Activated CD4-positive, alpha-beta T cell treated with anti-CD3 and anti-CD28 coated beads, Interleukin-2, amount 10 ng/mL, durations not matched to agents 24 days and 14 days (primary cell): Measurements from ENCODE around the gene PLXNA3. TPM values are rescaled to one million over a fixed set of nuclear protein-coding genes. Genes with fewer than 3 reads are reported as not detected.
A peak's percentile ranks its signal among the peaks of the same experiment; 100 is the strongest.

Source experiments
- DNase-seq: peaks from one replicate; pipeline ENCODE4 v3.0.0; 2022
- H3K27ac Mint-ChIP-seq: one replicate; pipeline ENCODE4 v1.8.0; 2022; ENCODE audit warnings: mild to moderate bottlenecking, mixed read lengths
- H3K27me3 Mint-ChIP-seq: one replicate; pipeline ENCODE4 v1.8.0; 2022; ENCODE audit warnings: mixed read lengths
- H3K36me3 Mint-ChIP-seq: one replicate; pipeline ENCODE4 v1.8.0; 2022; ENCODE audit warnings: low read depth, mild to moderate bottlenecking, mixed read lengths
- H3K4me1 Mint-ChIP-seq: one replicate; pipeline ENCODE4 v1.8.0; 2021; ENCODE audit warnings: mixed read lengths
- H3K4me3 Mint-ChIP-seq: one replicate; pipeline ENCODE4 v1.8.0; 2022; ENCODE audit warnings: mild to moderate bottlenecking, moderate library complexity, mixed read lengths
- H3K9me3 Mint-ChIP-seq: one replicate; pipeline ENCODE4 v1.8.0; 2021; ENCODE audit warnings: mixed read lengths
- intact Hi-C: fragments of 100-400 bp; cut with micrococcal nuclease; formaldehyde crosslinking; loops from one replicate; pipeline ENCODE4 v1.15.1; 2023
- total RNA-seq: library from RNA; stranded (reverse); gene quantifications from 2 replicates; pipeline ENCODE4 v1.2.3, GENCODE V29; 2022

Gene PLXNA3
- total RNA-seq, 1 donor from 2014 or later, result 55.9 TPM

DNA sequence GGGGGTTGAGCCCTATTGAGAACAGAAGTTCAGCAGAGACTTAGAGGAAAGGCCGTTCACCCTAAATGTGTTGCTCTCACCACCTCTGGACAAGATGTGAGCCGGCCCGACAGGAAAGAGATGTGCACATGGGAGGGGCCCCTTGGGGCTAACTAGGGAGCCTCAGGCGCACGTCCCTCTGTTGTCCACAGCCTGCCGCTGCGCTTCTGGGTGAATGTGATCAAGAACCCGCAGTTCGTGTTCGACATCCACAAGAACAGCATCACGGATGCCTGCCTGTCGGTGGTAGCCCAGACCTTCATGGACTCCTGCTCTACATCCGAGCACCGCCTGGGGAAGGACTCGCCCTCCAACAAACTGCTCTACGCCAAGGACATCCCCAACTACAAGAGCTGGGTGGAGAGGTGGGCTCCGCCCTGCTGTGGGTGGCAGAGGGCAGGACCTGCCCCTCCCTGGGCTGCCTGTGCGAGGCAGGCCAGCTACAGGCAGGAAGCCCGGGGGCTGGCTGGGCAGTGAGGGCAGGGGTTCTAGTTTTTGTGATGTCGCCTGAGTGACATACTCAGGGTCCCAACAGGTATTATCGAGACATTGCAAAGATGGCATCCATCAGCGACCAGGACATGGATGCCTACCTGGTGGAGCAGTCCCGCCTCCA, 13.0 kb downstream of the PLXNA3 start:
- intact Hi-C loops, result no loop called here
- Mint-ChIP-seq H3K27me3 (no peaks in the 10 kb centered on the region), H3K4me1 (peaks cover 5% of the 10 kb centered on the region), H3K36me3 (peaks cover 11% of the 10 kb centered on the region), H3K27ac (no peak overlapping the region), H3K9me3 (no peaks in the 10 kb centered on the region), H3K4me3 (no peak overlapping the region)
- DNase-seq, result no peak

- Mint-ChIP-seq H3K36me3 (peaks cover 11% of the 10 kb centered on the region), H3K27me3 (no peaks in the 10 kb centered on the region), H3K4me3 (no peak overlapping the region), H3K4me1 (peaks cover 5% of the 10 kb centered on the region), H3K9me3 (no peaks in the 10 kb centered on the region), H3K27ac (no peak overlapping the region)
- intact Hi-C loops, result no loop called here
- DNase-seq, result no peak
Observed at GRCh38 chrX:154471839-154472684, 14.0 kb downstream of the PLXNA3 start.

DNA sequence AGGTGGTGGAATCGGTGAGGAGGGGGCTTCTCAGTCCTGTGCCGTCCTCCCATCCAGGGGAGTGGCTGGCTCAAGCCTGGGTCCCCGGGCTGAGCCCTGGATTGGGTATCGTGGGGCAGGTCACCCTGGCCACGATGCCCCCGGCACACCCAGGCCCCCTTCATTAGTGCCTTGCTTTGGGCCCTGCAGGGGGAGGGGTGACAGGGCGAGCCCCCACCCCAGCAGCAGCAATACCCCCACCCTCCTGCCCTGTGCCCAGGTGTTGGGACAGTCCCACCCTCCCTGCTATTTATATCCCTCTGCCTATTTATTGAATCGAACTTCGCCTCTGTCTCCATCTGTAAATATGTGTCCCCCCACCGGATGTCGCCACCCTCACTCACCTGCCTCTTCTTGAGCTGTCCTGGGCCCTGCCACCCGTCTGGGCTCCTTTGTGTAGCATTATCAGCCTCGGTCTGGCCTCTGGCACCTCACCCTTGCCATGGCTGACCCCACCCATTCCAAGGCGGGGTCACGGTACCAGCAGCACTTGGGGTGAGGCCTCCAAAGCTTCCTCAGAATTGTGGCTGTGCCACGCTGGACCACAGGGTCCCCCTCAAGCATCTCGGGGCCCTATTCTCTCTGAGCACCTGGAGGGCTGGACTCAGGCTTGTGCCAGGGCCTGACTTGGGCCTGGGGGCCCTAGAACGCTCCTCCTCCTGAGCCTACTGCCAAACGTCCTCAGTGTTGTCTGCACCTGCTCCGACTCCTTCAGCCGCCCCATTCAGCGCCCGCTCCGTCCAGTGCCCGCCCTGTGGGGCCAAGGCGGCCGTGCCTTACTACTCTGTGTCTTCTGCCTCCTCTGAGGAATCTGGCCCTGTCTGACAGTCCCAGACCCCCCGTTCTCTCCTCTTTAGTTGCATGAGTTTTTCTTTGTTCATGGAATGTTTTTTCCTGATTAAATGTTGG, 14.9 kb downstream of the PLXNA3 start:
- Mint-ChIP-seq H3K27ac (no peak overlapping the region), H3K9me3 (no peaks in the 10 kb centered on the region), H3K4me1 (peaks cover 12% of the 10 kb centered on the region), H3K36me3 (peaks cover 11% of the 10 kb centered on the region), H3K4me3 (no peak overlapping the region), H3K27me3 (no peaks in the 10 kb centered on the region)
- intact Hi-C loops, result no loop called here
- no peak for DNase-seq

DNA sequence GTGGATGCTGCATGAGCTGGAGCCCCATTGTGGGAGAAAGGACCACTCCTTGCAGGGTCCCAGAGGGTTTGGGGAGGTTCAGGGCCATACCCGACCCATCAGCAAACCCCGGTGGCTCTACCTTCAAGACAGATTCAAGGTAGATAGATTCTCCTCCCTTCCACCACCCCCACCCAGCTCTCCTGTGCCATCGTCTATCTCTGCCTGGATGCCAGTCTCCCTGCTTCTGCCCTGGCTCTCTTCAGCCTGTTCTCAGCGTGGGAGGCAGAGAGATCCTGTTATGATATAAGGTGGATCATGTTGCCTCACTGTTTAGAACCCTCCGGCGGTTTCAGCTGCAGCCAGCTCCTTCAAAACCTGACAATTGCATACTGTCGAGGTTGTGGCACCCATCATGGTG, 15.6 kb downstream of the PLXNA3 start:
- Mint-ChIP-seq H3K9me3 (no peaks in the 10 kb centered on the region), H3K36me3 (peaks cover 11% of the 10 kb centered on the region), H3K27me3 (no peaks in the 10 kb centered on the region), H3K4me1 (peaks cover 12% of the 10 kb centered on the region), H3K4me3 (no peak overlapping the region), H3K27ac (no peak overlapping the region)
- intact Hi-C loops, result no loop called here
- no peak for DNase-seq

DNA sequence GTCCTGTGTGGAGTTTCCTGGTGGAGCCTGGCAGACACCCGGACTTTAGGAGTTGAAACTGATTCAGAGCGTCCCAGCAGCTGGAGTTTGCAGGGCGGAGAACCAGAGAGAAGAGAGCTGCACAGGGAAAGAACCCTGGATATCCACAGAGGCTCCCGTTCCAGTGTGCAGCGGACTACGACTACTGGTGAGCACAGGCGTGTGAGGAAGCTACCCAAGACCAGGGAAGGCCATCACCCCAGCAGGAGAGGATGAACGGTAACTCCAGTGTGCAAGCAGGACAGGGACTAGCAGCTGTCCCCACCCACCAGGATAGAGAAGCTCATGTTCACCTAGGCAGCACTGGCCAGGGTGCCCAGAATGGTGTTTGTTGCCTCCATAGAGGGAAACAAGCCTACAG, 18.7 kb downstream of the PLXNA3 start:
- peak overlapping the region; percentile 21 for H3K4me3 Mint-ChIP-seq
- H3K27me3 Mint-ChIP-seq, result no peaks in the 10 kb centered on the region
- H3K27ac Mint-ChIP-seq, result peak overlapping the region; percentile 60
- no peaks in the 10 kb centered on the region for H3K9me3 Mint-ChIP-seq
- peaks cover 16% of the 10 kb centered on the region for H3K4me1 Mint-ChIP-seq
- DNase-seq, result no peak
- H3K36me3 Mint-ChIP-seq, result peaks cover 9% of the 10 kb centered on the region
- intact Hi-C loops, result loop anchor here (5.0 kb wide), 3 partner anchors 35 to 100 kb away; partner anchors contain the start of genes EMD, FAM50A and RPL10

GRCh38 chrX:154477891-154478477, 19.9 kb downstream of the PLXNA3 start:
- no peaks in the 10 kb centered on the region for H3K9me3 Mint-ChIP-seq
- no peaks in the 10 kb centered on the region for H3K27me3 Mint-ChIP-seq
- intact Hi-C loops, result loop anchor here (1.0 to 5.0 kb wide), 5 partner anchors 36 to 101 kb away; partner anchors contain the start of genes EMD, FAM3A, FAM50A and IKBKG
- no peak for DNase-seq
- peaks cover 7% of the 10 kb centered on the region for H3K36me3 Mint-ChIP-seq
- H3K4me3 Mint-ChIP-seq, result peak overlapping the region; percentile 96
- peak overlapping the region; percentile 93 for H3K27ac Mint-ChIP-seq
- peaks cover 16% of the 10 kb centered on the region for H3K4me1 Mint-ChIP-seq

DNA sequence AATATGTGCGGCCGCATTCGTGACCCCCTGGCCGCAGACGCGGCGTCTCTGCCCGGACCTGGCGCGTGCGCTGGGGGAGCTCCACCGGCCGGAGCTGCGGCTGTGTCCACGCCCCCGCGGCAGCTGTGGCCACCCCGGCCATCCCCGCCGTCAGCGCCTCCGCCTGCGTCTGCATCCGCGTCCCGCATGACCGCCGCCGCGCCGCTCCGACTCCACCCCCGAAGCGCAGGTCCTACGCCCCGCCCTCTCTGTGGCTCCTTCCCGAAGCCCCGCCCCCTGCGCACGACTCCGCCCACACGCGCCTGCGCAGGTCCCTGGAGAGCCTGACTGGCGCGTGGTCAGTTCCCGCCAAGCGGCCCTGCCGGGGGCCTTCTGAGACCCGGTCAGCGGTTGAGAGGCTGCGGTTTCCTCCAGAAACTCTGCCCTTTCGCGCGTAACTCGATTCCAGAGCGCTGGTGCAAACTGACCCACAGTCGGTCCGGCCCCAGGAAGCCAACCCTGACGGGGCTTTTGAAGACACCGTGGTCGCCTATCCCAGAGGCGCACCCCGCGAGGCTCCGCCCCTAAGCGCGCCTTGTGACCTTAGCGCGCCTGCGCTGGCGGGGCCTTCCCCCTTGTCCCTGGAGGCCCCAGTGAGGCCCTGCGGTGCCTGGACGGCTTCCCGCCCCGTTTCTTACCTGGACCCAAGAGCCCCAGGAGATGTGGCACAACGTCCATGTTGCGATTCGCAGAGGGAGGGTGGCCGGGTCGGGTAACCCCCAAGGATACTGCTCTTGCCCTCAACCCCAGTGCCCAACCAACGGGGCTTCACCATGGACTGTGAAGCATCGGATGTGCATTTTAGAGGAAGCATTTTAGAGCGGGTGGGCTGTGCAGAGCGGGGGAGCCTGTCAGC, 20.9 kb downstream of the PLXNA3 start, which contains the start of gene LAGE3:
Gene LAGE3 (minus strand): TSS at position 554 of the 895 bp plus-strand sequence. CDS start 366 bp downstream, at position 188.
- no peaks in the 10 kb centered on the region for H3K27me3 Mint-ChIP-seq
- H3K9me3 Mint-ChIP-seq, result no peaks in the 10 kb centered on the region
- H3K4me3 Mint-ChIP-seq, result peak within 1 kb of the TSS; percentile 96
- peaks cover 20% of the 10 kb centered on the region for H3K4me1 Mint-ChIP-seq
- peak within 1 kb of the TSS; percentile 93 for H3K27ac Mint-ChIP-seq
- H3K36me3 Mint-ChIP-seq, result peaks cover 8% of the 10 kb centered on the region
- DNase-seq, result peak; percentile 99
- intact Hi-C loops, result loop anchor here (1.0 to 5.0 kb wide), 7 partner anchors 11 to 102 kb away; partner anchors contain the start of genes EMD, FAM3A, FAM50A and IKBKG

DNA sequence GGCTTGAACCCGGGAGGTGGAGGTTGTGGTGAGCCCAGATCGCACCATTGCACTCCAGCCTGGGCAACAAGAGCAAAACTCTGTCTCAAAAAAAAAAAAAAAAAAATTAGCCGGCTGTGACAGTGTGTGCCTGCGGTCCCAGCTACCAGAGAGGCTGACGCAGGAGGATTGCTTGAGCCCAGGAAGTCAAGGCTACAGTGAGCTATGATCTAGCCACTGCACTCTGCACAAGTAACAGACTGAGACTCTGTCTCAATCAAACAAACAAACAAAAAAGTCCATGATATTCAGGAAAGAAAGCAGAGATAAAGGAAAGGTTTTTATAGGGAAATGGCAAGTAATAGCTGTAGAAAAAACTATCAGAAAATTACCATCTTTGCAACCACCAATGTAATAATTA, 23.1 kb downstream of the PLXNA3 start:
- Mint-ChIP-seq H3K9me3 (no peaks in the 10 kb centered on the region), H3K27me3 (no peaks in the 10 kb centered on the region), H3K4me3 (no peak overlapping the region), H3K4me1 (peaks cover 17% of the 10 kb centered on the region), H3K27ac (no peak overlapping the region), H3K36me3 (peaks cover 7% of the 10 kb centered on the region)
- no peak for DNase-seq
- intact Hi-C loops, result no loop called here

- H3K4me1 Mint-ChIP-seq, result peaks cover 19% of the 10 kb centered on the region
- no peak overlapping the region for H3K4me3 Mint-ChIP-seq
- H3K36me3 Mint-ChIP-seq, result peaks cover 7% of the 10 kb centered on the region
- intact Hi-C loops, result no loop called here
- H3K27me3 Mint-ChIP-seq, result no peaks in the 10 kb centered on the region
- no peaks in the 10 kb centered on the region for H3K9me3 Mint-ChIP-seq
- no peak overlapping the region for H3K27ac Mint-ChIP-seq
- DNase-seq, result no peak
Observed at GRCh38 chrX:154481911-154482601, 24.0 kb downstream of the PLXNA3 start.

DNA sequence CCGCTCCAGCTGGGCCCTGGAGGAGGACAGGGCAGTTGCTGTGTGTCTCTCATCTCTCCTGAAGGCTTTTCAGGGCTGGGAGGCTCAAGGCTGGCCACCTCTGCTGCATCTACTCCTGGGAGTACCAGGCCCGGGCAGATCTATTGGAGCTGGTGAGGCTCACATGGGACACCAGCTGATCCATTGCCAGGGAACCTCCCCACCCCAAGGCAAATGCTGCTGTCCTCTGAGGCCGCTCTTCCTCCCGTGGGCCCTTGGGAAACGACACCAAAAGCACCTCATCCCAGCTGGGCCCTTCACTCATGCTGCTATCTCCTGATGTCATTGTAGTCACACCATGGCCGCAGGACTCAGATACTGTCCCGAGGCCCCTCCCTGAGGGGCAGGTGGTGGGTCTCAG, 24.7 kb downstream of the PLXNA3 start:
- Mint-ChIP-seq H3K9me3 (no peaks in the 10 kb centered on the region), H3K36me3 (peaks cover 7% of the 10 kb centered on the region), H3K4me3 (no peak overlapping the region), H3K4me1 (peaks cover 12% of the 10 kb centered on the region), H3K27ac (no peak overlapping the region), H3K27me3 (no peaks in the 10 kb centered on the region)
- no peak for DNase-seq
- intact Hi-C loops, result no loop called here

DNA sequence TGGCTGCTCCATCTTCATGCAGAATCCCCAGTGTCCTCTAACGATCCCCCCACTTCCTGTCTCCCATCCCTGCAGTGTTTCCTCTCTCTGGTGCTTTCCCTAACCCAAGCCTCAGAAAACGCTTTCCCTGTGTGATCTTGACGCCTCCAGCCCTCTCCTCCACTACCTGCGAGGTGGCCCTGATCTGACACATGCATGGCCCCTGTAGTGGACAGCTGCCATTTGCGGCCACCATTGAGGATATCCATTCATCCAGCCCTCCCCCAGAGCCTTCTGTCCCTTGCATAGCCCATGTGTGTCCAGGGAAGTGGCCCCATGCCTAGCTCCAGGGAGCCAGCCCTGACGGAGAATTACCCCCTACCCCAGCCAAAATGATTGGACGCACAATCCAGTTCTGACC, 25.2 kb downstream of the PLXNA3 start:
- no peak for DNase-seq
- Mint-ChIP-seq H3K9me3 (no peaks in the 10 kb centered on the region), H3K27me3 (no peaks in the 10 kb centered on the region), H3K27ac (no peak overlapping the region), H3K4me3 (no peak overlapping the region), H3K36me3 (peaks cover 7% of the 10 kb centered on the region), H3K4me1 (peaks cover 14% of the 10 kb centered on the region)
- intact Hi-C loops, result no loop called here
